ENCODE data around the gene SLC46A3. TPM values are rescaled to one million over a fixed set of nuclear protein-coding genes. Genes with fewer than 3 reads are reported as not detected.

The SLC46A3 gene, protein sequence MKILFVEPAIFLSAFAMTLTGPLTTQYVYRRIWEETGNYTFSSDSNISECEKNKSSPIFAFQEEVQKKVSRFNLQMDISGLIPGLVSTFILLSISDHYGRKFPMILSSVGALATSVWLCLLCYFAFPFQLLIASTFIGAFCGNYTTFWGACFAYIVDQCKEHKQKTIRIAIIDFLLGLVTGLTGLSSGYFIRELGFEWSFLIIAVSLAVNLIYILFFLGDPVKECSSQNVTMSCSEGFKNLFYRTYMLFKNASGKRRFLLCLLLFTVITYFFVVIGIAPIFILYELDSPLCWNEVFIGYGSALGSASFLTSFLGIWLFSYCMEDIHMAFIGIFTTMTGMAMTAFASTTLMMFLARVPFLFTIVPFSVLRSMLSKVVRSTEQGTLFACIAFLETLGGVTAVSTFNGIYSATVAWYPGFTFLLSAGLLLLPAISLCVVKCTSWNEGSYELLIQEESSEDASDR
- total RNA-seq: 38.8 and 48.7 TPM in 2 replicates

DNA sequence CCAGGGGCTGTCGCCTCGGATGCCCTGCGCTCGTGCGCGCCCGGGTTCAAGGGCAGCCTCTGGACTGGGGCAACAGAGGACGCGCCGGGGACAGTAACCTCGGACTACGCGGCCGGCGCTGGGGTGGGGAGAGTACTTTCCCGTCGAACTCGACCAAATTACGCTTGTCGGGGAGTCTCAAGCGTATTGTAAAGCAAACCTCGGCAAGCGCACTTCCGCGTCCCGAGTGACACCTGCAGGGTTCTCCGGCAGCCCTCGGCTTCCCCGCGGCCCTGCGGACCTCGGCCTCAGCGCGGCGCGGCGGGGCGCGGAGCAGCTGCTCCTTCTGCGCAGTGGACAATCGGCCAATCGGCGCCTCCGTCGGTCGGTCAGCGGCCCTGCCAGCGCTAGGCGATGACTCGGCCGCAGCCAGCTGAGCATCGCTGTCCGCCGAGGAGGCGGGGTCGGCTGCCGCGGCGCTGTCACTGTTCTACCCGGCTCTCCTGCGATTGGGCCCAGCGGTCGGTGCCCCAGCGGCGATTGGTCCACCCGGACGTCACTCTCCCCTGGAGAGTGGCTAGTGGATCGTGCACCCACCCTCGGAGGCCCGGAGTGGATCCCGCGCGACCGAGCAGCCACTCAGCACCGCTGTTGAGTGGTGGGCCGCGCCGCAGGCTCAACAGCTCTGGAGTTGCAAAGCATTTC lies at the start of gene SLC46A3:
Gene SLC46A3, minus strand, starts transcription at position 428 of the 684 bp plus-strand sequence. CDS start 972 bp downstream, outside the sequence.

DNA sequence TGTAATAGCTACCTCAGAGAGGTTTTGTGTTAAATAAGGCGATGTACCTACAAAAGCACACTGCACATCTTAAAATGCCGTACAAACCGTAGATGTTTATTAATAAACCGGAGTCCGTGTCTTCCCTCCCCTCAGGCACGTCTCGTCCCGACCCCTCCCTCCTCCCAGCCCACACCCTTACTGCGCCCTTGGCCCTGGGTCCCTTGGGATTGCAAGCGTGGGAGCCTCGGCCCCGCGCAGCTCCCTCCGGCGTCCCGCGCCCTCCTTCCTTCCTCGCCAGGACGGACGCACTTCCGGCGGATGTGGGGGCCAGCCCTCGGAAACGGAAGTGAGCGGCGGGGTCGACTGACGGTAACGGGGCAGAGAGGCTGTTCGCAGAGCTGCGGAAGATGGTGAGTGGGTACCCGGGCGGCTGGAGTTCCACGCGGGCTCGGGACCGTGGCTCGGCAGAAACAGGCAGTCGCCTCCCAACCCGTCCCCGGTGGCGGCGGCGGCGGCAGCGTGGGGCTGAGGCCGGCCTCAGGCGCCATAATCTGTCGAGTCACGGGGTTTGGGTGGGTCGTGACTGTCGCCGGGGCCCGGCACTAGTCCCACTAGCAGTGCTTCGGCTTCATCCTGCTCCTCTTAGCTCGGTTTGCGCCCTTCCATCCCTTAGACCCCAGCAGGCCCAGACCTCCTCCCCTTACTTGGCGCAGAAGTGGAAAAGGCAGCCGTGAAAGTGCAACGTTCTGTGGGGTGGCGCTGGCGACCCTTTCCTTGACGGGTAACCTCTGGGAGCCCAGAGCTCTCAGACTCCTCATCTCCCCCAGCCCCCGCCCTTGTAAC lies 59.8 kb downstream of the SLC46A3 start, which contains the start of gene POMP:
Gene POMP, plus strand, starts transcription at position 335 of the 825 bp plus-strand sequence. Its CDS starts 55 bp downstream, at position 390.

Other genes with a start within 250 kb of the SLC46A3 start
- gene FLT1, start 223.8 kb downstream of the SLC46A3 start, total RNA-seq: 143 and 328 TPM in 2 replicates
- gene POMP, start 59.8 kb downstream of the SLC46A3 start, total RNA-seq: 147 and 350 TPM in 2 replicates
- under 0.01 TPM in 1 of 2 replicates, not detected in the other for gene MTUS2, start 101.4 kb upstream of the SLC46A3 start, total RNA-seq

All from epithelial cell of umbilical artery (primary cell).